Measurements from ENCODE around the gene CEBPZ.

GRCh38 chr2:37189452-37190153, 41.8 kb downstream of the CEBPZ start:
- TF ChIP-seq CTCF (IDR thresholded peaks at IDR 0.05; ENCODE audit: insufficient read depth, low read length) (no peak), POLR2AphosphoS5 (IDR thresholded peaks at IDR 0.05; ENCODE audit: low read depth) (no peak)
- TF ChIP-seq, protein P1, sequence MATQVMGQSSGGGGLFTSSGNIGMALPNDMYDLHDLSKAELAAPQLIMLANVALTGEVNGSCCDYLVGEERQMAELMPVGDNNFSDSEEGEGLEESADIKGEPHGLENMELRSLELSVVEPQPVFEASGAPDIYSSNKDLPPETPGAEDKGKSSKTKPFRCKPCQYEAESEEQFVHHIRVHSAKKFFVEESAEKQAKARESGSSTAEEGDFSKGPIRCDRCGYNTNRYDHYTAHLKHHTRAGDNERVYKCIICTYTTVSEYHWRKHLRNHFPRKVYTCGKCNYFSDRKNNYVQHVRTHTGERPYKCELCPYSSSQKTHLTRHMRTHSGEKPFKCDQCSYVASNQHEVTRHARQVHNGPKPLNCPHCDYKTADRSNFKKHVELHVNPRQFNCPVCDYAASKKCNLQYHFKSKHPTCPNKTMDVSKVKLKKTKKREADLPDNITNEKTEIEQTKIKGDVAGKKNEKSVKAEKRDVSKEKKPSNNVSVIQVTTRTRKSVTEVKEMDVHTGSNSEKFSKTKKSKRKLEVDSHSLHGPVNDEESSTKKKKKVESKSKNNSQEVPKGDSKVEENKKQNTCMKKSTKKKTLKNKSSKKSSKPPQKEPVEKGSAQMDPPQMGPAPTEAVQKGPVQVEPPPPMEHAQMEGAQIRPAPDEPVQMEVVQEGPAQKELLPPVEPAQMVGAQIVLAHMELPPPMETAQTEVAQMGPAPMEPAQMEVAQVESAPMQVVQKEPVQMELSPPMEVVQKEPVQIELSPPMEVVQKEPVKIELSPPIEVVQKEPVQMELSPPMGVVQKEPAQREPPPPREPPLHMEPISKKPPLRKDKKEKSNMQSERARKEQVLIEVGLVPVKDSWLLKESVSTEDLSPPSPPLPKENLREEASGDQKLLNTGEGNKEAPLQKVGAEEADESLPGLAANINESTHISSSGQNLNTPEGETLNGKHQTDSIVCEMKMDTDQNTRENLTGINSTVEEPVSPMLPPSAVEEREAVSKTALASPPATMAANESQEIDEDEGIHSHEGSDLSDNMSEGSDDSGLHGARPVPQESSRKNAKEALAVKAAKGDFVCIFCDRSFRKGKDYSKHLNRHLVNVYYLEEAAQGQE (IDR thresholded peaks at IDR 0.05; ENCODE audit: insufficient replicate concordance, low read depth), result no peak
